A204.1 (cell line): ENCODE measurements around the gene BRD3.

Experiments
- FAIRE-seq: peaks from 2 replicates; lab custom pipeline; 2012; peaks lifted over from hg19 to GRCh38; lab: Jason Lieb, UNC

The BRD3 gene

GRCh38 chr9:134066526-134066912 is 1.3 kb downstream of the BRD3 start:
- FAIRE-seq = no peak

- no peak for FAIRE-seq
These were observed 2.0 kb downstream of the BRD3 start for GRCh38 chr9:134065612-134066419.

GRCh38 chr9:134064711-134065110 is 3.1 kb downstream of the BRD3 start:
- no peak for FAIRE-seq

- FAIRE-seq = no peak
These were observed 4.0 kb downstream of the BRD3 start for GRCh38 chr9:134063571-134064450.

GRCh38 chr9:134063088-134063570 is 4.7 kb downstream of the BRD3 start:
- no peak for FAIRE-seq

- FAIRE-seq = no peak
These were observed 5.3 kb downstream of the BRD3 start for GRCh38 chr9:134062461-134063087.

GRCh38 chr9:134061688-134062371 is 6.0 kb downstream of the BRD3 start:
- FAIRE-seq = no peak

- no peak for FAIRE-seq
These were observed 6.7 kb downstream of the BRD3 start for GRCh38 chr9:134061019-134061687.

- FAIRE-seq = no peak
These were observed 7.3 kb downstream of the BRD3 start for GRCh38 chr9:134060546-134060945.

- FAIRE-seq = no peak
These were observed 8.0 kb downstream of the BRD3 start for GRCh38 chr9:134059661-134060395.

- FAIRE-seq = no peak
These were observed 8.6 kb downstream of the BRD3 start for GRCh38 chr9:134059188-134059641.

GRCh38 chr9:134058716-134059115 is 9.1 kb downstream of the BRD3 start:
- FAIRE-seq = no peak

GRCh38 chr9:134057751-134058701 is 9.8 kb downstream of the BRD3 start:
- FAIRE-seq = no peak

GRCh38 chr9:134057307-134057657 is 10.5 kb downstream of the BRD3 start:
- FAIRE-seq = no peak

- FAIRE-seq = no peak
These were observed 11.1 kb downstream of the BRD3 start for GRCh38 chr9:134056483-134057306.

GRCh38 chr9:134055981-134056461 is 11.8 kb downstream of the BRD3 start:
- FAIRE-seq = no peak

GRCh38 chr9:134054891-134055811 is 12.7 kb downstream of the BRD3 start:
- no peak for FAIRE-seq
